Neural cell (in vitro differentiated cells): Measurements from ENCODE around the gene DCDC1.

Experiments
- CTCF ChIP-seq: fragments of 450-650 bp; IDR thresholded peaks from 2 replicates; pipeline ENCODE4 v1.5.1; 2014; ENCODE audit warnings: antibody characterized with exemption, mild to moderate bottlenecking, moderate library complexity; ENCODE audit not compliant: poor library complexity, severe bottlenecking
- EP300 ChIP-seq: fragments of 450-650 bp; conservative IDR thresholded peaks from 2 replicates; pipeline ENCODE4 v1.6.1; 2014; ENCODE audit warnings: antibody characterized with exemption, mild to moderate bottlenecking, moderate library complexity; ENCODE audit not compliant: poor library complexity, severe bottlenecking
- EZH2 ChIP-seq: fragments of 200-600, 300-800 bp; shearing (Covaris generic), sonication (generic); IDR thresholded peaks from 2 replicates; pipeline ENCODE4 v1.6.1; 2014; ENCODE audit warnings: antibody characterized with exemption, low read length, borderline replicate concordance, mild to moderate bottlenecking; ENCODE audit not compliant: insufficient read depth, poor library complexity, severe bottlenecking
- MXI1 ChIP-seq: fragments of 450-650 bp; conservative IDR thresholded peaks from 2 replicates; pipeline ENCODE4 v1.6.1; 2014; ENCODE audit warnings: antibody characterized with exemption, mild to moderate bottlenecking; ENCODE audit not compliant: poor library complexity, severe bottlenecking
- POLR2AphosphoS5 ChIP-seq: IDR thresholded peaks from 2 replicates; pipeline ENCODE4 v1.6.1; 2012
- RAD21 ChIP-seq: fragments of 450-650 bp; conservative IDR thresholded peaks from 2 replicates; pipeline ENCODE4 v1.6.1; 2014; ENCODE audit warnings: antibody characterized with exemption, mild to moderate bottlenecking, moderate library complexity
- REST ChIP-seq: IDR thresholded peaks from 2 replicates; pipeline ENCODE4 v1.6.1; 2012; ENCODE audit warnings: borderline replicate concordance
- SMC3 ChIP-seq: fragments of 450-650 bp; conservative IDR thresholded peaks from 2 replicates; pipeline ENCODE4 v1.6.1; 2014; ENCODE audit warnings: antibody characterized with exemption, mild to moderate bottlenecking, moderate library complexity; ENCODE audit not compliant: poor library complexity
- TAF1 ChIP-seq: IDR thresholded peaks from 2 replicates; pipeline ENCODE4 v1.6.1; 2012; ENCODE audit warnings: low read depth

- no peak for TF ChIP-seq CTCF
- no peak for TF ChIP-seq REST
- no peak for TF ChIP-seq POLR2AphosphoS5
- TF ChIP-seq MXI1: no peak
- no peak for TF ChIP-seq EZH2
- no peak for TF ChIP-seq TAF1
- no peak for TF ChIP-seq RAD21
- no peak for TF ChIP-seq SMC3
- TF ChIP-seq EP300: no peak
These were observed 230.1 kb downstream of the DCDC1 start for GRCh38 chr11:31139479-31139878.
